HS-27A (cell line): Measurements from ENCODE around the gene CRTC2.
A peak's percentile ranks its signal among the peaks of the same experiment; 100 is the strongest.
"Not testable (repeated sequence)": the region's sequence is repeated elsewhere in the genome, so short reads cannot be mapped to it uniquely, and the experiment has no call there.

Source experiments
- DNase-seq: peaks from one replicate; pipeline ENCODE4 v3.0.0-alpha.2; 2012; ENCODE audit warnings: low read depth, missing footprints

CRTC2 gene

GRCh38 chr1:153929426-153929825 is 29.0 kb downstream of the CRTC2 start:
- DNase-seq: no peak

DNA sequence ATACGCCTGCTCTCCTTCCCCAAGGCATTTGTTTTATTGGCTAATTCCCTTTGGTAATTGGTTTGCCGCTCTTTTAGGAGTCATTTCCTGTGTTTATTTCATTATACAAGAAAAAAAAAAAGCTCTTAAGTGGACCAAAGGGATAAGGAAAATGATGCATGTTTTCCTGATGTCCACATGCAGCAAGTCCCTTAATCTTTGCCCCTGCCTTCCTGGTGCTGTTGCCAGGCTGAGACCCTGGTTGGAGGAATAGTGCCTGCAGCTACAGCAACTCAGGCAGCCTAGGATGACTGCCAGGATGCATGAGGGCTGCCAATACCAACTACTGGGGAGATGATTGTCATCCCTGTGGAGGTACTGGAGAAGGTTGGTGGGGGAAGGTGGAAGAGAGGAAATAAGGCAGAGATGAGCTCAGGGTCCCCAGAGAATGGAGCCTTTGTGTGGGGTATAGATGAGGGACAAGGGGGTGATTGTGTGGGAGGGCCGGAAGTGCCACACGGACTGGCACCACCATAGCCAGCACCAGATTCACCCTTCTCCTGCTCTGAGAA is 29.5 kb downstream of the CRTC2 start:
- DNase-seq: no peak

DNA sequence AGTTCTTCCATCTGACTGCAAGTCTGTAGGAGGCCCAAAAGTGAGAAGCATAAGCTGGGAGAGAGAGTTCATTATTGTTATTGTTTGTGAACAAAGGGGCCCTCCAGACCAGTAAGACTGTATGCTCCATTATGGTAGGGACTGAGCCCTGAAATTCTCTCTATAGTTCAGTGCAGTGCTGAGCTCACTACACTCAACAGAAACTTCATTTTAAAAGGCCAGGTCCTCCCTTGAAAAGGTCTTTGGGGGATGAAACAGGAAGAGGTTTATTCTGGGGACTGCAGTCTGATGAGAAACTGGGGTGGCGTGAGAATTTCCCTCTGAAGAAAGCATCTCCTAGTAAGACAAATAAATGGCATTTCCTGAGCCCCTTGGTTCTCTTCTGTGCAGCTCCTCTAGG is 30.2 kb downstream of the CRTC2 start:
- DNase-seq: no peak

- no peak for DNase-seq
These were observed 32.0 kb downstream of the CRTC2 start for GRCh38 chr1:153926405-153926804.

GRCh38 chr1:153922972-153923925 is 35.2 kb downstream of the CRTC2 start, which contains the start of gene GATAD2B:
Gene GATAD2B (minus strand): TSS chr1:153922972. CDS start chr1:153828347, 94,625 bp downstream.
- DNase-seq: peak; percentile 99

GRCh38 chr1:153922076-153922971 is 36.1 kb downstream of the CRTC2 start:
- no peak for DNase-seq

DNA sequence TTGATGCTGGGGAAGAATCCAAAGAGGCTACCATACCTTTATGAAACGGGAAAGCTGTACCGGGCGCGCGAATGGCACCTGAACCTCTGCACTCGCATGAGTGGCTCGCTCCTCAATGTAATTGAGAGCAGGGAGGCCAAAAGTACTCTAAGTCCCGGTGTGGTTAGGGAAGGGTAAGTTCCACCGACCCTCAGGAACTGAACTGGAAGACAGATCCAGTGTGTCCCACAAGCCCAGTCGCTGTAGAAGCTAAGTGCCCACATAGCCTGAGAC is 36.7 kb downstream of the CRTC2 start:
- no peak for DNase-seq

DNA sequence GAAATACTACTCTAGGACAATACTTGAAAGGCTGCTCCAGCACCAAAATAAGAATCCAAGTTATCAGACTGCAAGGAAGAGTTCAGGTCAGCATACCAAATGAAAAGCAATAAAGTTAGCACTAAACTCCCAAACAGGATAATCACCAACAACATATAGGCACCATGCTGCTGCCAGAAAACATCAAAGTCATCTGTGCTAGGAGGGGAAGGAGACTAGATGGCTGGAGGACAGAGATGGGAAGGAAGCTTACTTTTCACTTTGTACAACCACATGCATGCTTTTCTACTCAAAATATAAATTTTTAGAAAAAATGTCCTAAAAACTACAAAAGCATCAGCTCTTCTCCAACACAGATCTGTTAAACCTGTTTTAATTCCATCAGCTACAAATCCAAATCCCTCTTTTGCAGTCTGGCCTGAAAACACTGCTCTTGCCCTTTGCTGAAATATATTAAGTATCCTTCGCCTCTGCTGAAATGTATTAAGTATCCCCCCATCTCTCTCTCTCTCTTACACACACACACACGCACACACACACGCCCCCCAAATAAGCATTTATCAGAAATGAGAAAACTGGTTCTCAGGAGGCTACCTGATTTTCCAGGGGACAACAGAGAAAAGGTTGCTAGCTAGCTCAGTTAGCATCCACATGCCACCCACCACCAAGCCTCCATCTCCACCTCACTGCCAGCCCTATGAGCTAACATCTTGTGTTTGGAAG is 37.2 kb downstream of the CRTC2 start:
- no peak for DNase-seq

GRCh38 chr1:153919876-153920852 is 38.2 kb downstream of the CRTC2 start:
- no peak for DNase-seq

DNA sequence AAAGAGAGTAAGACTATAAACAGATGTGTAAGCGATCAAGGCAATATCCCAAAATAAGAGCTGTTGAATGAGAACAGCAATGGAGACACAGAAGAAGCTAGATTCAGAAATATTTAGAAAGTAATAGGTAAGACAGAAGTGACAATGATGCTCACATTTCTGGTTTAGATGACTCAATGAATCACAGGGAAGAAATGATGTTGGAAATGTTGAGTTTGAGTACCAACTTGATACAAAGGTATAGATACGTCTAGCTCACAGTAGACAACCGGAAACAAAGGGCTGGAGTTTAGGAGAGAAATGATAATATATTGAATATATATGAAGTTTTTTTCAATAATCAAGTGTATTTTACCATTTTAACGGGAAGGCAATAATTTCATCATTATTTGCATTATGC is 42.1 kb downstream of the CRTC2 start:
- DNase-seq: no peak

- DNase-seq: no peak
These were observed 46.1 kb downstream of the CRTC2 start for GRCh38 chr1:153912349-153912748.

- not testable (repeated sequence) for DNase-seq
These were observed 47.9 kb downstream of the CRTC2 start for GRCh38 chr1:153910560-153910959.

DNA sequence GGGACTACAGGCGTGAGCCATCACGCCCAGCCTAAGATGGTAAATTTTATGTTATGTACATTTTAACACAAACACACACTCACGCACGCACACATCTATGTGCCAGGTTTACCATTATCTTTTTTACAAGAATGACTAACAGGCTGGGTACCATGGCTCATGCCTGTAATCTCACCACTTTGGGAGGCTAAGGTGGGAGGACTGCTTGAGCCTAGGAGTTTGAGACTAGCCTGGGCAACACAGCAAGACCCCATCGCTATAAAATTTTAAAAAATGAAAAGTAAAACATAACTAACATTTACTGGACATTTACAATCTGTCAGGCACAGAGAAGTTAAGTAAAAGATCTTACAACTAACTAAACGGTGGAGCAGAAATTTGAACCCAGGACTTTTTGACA is 50.3 kb downstream of the CRTC2 start:
- DNase-seq: no peak

GRCh38 chr1:153907134-153907533 is 51.3 kb downstream of the CRTC2 start:
- no peak for DNase-seq

GRCh38 chr1:153906396-153906795 is 52.0 kb downstream of the CRTC2 start:
- no peak for DNase-seq

DNA sequence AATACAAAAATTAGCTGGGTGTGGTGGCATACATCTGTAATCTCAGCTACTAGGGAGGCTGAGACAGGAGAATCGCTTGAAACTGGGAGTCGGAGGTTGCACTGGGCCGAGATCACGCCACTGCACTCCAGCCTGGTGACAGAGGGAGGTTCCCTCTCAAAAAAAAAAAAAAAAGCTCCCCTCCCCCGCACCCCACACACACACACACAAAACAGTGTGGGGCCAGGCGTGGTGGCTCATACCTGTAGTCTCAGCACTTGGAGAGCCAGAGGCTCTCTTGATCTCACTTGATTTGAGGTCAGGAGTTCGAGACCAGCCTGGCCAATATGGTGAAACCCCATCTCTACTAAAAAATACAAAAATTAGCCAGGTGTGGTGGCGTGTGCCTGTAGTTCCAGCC is 52.5 kb downstream of the CRTC2 start:
- DNase-seq: not testable (repeated sequence)

GRCh38 chr1:153903841-153904455 is 54.5 kb downstream of the CRTC2 start:
- no peak for DNase-seq

DNA sequence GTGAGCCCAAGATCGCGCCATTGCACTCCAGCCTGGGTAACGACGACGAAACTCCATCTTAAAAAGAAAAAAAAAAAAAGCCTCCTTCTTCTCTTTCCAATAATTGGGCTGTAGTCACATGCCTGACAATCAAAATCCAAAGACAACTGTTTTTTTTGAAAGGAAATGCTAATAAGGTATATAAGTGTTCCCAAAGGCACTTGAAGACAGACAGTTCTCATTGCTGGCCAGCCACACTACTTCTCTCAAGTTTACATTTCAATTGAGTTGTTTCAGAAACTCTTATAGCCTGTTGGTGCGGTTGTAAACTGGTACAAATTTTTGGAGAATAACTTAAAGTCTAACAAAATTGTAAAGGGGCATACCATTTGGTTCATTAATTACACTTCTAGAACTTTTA is 58.9 kb downstream of the CRTC2 start:
- no peak for DNase-seq
